Tibial nerve (tissue), 4 donors: ENCODE results near the gene GRAMD1A.

ENCODE experiments used
- CTCF ChIP-seq, 5 experiments: fragments of 200-600 bp in 3 of 5; fragments of 450-650 bp in 2 of 5; sonication (generic) in 3 of 5; IDR thresholded peaks; one replicate each; pipeline ENCODE4 v1.5.1; 2016 to 2019; ENCODE audit warnings: antibody characterized with exemption in 5 of 5, mild to moderate bottlenecking in 3 of 5, moderate library complexity in 2 of 5
- EP300 ChIP-seq, 2 donors: sonication (generic); formaldehyde crosslinking; IDR thresholded peaks; one replicate each; pipeline ENCODE4 v1.6.1; 2017; ENCODE audit warnings: antibody characterized with exemption in 2 of 2, mild to moderate bottlenecking in 1 of 2
- POLR2A ChIP-seq, 2 donors: fragments of 450-650 bp; IDR thresholded peaks; one replicate each; pipeline ENCODE4 v1.6.1; 2017; ENCODE audit warnings: antibody characterized with exemption in 2 of 2, mild to moderate bottlenecking in 2 of 2, moderate library complexity in 2 of 2

- TF ChIP-seq POLR2A (IDR thresholded peaks at IDR 0.05) (no peak), CTCF (IDR thresholded peaks at IDR 0.05) (no peak), EP300 (IDR thresholded peaks at IDR 0.05) (no peak)
Measured at GRCh38 chr19:35042056-35042730, 42.1 kb downstream of the GRAMD1A start.
